K562 (cell line): ENCODE data around the gene TECPR2. TPM values are rescaled to one million over a fixed set of nuclear protein-coding genes. Genes with fewer than 3 reads are reported as not detected.

Experiments
- CBX1 ChIP-seq: sonication (generic); IDR thresholded peaks from 2 replicates; pipeline ENCODE4 v1.6.1; 2016; ENCODE audit warnings: antibody characterized with exemption, low read depth, mild to moderate bottlenecking
- CBX3 ChIP-seq, 2 experiments: IDR thresholded peaks; 1 replicate in 1 of 2; 2 replicates in 1 of 2; pipeline ENCODE4 v1.6.1; 2012; ENCODE audit warnings: inconsistent platforms in 2 of 2, low read length in 2 of 2, borderline replicate concordance in 1 of 2, control low read depth in 1 of 2
- CBX8 ChIP-seq: fragments of 200-600 bp; sonication (generic); IDR thresholded peaks from 2 replicates; pipeline ENCODE4 v1.6.1; 2012; ENCODE audit warnings: borderline replicate concordance, mixed run types, low read depth, mild to moderate bottlenecking, moderate library complexity, mixed read lengths, low read length, control low read depth, inconsistent platforms; ENCODE audit not compliant: poor library complexity, severe bottlenecking; ENCODE audit errors: extremely low read depth
- ESRRA ChIP-seq: fragments of 450-650 bp; IDR thresholded peaks from 2 replicates; pipeline ENCODE4 v1.6.1; 2014; ENCODE audit warnings: low read depth, mild to moderate bottlenecking, moderate library complexity, borderline replicate concordance
- KLF1 ChIP-seq: fragments of 450-650 bp; IDR thresholded peaks from 2 replicates; pipeline ENCODE4 v1.6.1; 2016; ENCODE audit warnings: missing genetic modification characterization, missing compliant biosample characterization
- NELFE ChIP-seq: IDR thresholded peaks from 2 replicates; pipeline ENCODE4 v1.6.1; 2011; ENCODE audit warnings: mild to moderate bottlenecking; ENCODE audit not compliant: insufficient read depth, insufficient read length
- NFE2 ChIP-seq: IDR thresholded peaks from 2 replicates; pipeline ENCODE4 v1.6.1; 2014; ENCODE audit warnings: antibody characterized with exemption, low read depth
- RCOR1 ChIP-seq, 2 experiments: IDR thresholded peaks; 2 replicates each; pipeline ENCODE4 v1.6.1; 2012; ENCODE audit warnings: low read depth in 2 of 2, low read length in 2 of 2, borderline replicate concordance in 1 of 2, improper control_type of control experiment in 1 of 2
- SMARCC2 ChIP-seq: fragments of 450-650 bp; IDR thresholded peaks from 2 replicates; pipeline ENCODE4 v1.6.1; 2017; ENCODE audit warnings: antibody characterized with exemption, moderate library complexity, mild to moderate bottlenecking, low read depth
- TEAD1 ChIP-seq, 2 experiments: fragments of 450-650 bp in 1 of 2; sonication (generic) in 1 of 2; formaldehyde crosslinking; IDR thresholded peaks; 2 replicates each; pipeline versions ENCODE4 v1.4.0 to v1.8.0; 2020 to 2022; ENCODE audit warnings: mild to moderate bottlenecking in 2 of 2, missing genetic modification reagents in 1 of 2
- TRIM24 ChIP-seq, 2 experiments: fragments of 450-650 bp; IDR thresholded peaks; 2 replicates each; pipeline ENCODE4 v1.6.1; 2016
- polyA plus RNA-seq, 8 experiments: library from polyadenylated mRNA; depleted of rRNA in 4 of 8; stranded (reverse) in 5 of 8; unstranded in 3 of 8; fragments of >200 nt; fragmentation: Nextera tagmentation in 2 of 8; fragmentation: Illumina TruSeq in 1 of 8; extraction: Ambion mirVana in 2 of 8; extraction: Trizol in 1 of 8; gene quantifications; 2 replicates each; pipeline versions ENCODE4 v1.2.1 to v1.2.3, GENCODE V29; 2011 to 2014; ENCODE audit warnings: inconsistent platforms in 1 of 8, missing spikeins in 1 of 8
- total RNA-seq, 7 experiments: library from RNA; depleted of rRNA in 6 of 7; stranded (reverse); fragments of >200 nt in 6 of 7; fragmentation: Illumina TruSeq in 2 of 7; extraction: Trizol in 2 of 7; gene quantifications; 2 replicates each; pipeline versions ENCODE4 v1.2.1 to v1.2.3, GENCODE V29; 2011 to 2021; ENCODE audit warnings: low replicate concordance in 1 of 7
- TF ChIP-seq, protein P1 (sequence below), 2 experiments: fragments of 450-650 bp in 1 of 2; sonication (generic) in 1 of 2; formaldehyde crosslinking in 1 of 2; IDR thresholded peaks; 2 replicates each; pipeline versions ENCODE4 v1.7.1 to v1.9.0; 2016 to 2022; ENCODE audit warnings: inconsistent platforms in 1 of 2, mild to moderate bottlenecking in 1 of 2, missing genetic modification reagents in 1 of 2
- TF ChIP-seq, protein P2 (sequence below): conservative IDR thresholded peaks from 2 replicates; pipeline ENCODE4 v1.6.1; 2011; ENCODE audit warnings: low read depth, mild to moderate bottlenecking, low read length; ENCODE audit not compliant: control insufficient read depth
- TF ChIP-seq, protein P3 (sequence below): fragments of 200-800 bp; sonication (Bioruptor generic); IDR thresholded peaks from 2 replicates; pipeline ENCODE4 v1.6.1; 2017; ENCODE audit warnings: missing genetic modification characterization, missing compliant biosample characterization

The TECPR2 gene
- total and polyA plus RNA-seq, 9 of the 15 experiments (the other 6 are each of a cell fraction or from before 2014, with no cell fraction given) = 0.04 to 3.0 (median 0.83) TPM

DNA sequence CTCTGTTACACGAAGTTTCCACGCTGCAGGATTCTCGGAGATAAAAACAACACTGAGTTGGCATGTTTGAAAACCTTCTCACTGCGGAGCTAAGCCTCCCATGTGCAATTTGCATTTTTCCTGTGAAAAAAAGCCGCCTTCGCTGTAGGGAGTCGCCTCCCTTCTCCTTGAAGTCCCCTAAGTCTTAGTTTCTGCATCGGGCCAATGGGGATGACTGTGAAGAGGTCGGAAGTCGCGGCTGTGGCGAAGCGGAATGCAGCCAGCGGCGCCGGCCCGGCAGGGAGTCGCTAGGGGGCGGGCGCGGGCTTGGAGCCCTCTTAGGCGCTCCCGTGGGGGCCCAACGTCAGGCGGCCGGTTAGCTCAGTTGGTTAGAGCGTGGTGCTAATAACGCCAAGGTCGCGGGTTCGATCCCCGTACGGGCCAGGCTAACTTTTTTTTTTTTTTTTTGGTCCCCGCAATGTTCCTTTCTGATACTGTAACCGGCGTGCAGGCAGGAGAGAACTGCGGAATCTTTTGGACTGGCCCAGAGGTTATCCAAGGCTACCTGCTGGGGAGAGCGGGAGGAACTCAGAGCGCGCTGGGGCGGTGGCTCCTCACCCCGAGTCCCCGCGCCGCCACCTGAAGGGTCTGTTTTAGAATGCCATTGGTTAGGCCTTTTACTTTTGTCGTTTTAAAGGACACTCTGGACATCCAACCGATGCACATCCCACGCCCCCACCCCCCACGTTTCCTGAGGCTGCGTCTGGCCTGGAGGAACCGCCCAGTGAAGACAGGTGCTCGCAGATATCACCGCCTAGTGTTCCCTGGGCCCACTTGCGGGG is 45.8 kb upstream of the TECPR2 start (continued):
- TF ChIP-seq, protein P1, sequence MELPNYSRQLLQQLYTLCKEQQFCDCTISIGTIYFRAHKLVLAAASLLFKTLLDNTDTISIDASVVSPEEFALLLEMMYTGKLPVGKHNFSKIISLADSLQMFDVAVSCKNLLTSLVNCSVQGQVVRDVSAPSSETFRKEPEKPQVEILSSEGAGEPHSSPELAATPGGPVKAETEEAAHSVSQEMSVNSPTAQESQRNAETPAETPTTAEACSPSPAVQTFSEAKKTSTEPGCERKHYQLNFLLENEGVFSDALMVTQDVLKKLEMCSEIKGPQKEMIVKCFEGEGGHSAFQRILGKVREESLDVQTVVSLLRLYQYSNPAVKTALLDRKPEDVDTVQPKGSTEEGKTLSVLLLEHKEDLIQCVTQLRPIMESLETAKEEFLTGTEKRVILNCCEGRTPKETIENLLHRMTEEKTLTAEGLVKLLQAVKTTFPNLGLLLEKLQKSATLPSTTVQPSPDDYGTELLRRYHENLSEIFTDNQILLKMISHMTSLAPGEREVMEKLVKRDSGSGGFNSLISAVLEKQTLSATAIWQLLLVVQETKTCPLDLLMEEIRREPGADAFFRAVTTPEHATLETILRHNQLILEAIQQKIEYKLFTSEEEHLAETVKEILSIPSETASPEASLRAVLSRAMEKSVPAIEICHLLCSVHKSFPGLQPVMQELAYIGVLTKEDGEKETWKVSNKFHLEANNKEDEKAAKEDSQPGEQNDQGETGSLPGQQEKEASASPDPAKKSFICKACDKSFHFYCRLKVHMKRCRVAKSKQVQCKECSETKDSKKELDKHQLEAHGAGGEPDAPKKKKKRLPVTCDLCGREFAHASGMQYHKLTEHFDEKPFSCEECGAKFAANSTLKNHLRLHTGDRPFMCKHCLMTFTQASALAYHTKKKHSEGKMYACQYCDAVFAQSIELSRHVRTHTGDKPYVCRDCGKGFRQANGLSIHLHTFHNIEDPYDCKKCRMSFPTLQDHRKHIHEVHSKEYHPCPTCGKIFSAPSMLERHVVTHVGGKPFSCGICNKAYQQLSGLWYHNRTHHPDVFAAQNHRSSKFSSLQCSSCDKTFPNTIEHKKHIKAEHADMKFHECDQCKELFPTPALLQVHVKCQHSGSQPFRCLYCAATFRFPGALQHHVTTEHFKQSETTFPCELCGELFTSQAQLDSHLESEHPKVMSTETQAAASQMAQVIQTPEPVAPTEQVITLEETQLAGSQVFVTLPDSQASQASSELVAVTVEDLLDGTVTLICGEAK (IDR thresholded peaks at IDR 0.05) = peak; percentile 86
- TF ChIP-seq, protein P1 (CRISPR knock-in tag; IDR thresholded peaks at IDR 0.05) = no peak
- TF ChIP-seq CBX3 (IDR thresholded peaks at IDR 0.05; ENCODE audit: borderline replicate concordance in 1 of 2, low read length in 2 of 2) (peak in 1 of 2 experiments; percentile 38; a peak in 1 of 3 replicates), SMARCC2 (no peak), CBX1 (peak; percentile 66; the same call in 1 of the 2 replicates), RCOR1 (IDR thresholded peaks at IDR 0.05; ENCODE audit: borderline replicate concordance in 1 of 2, low read depth in 2 of 2, low read length in 2 of 2) (peak in 1 of 2 experiments; percentile 67; a peak in 2 of 4 replicates), NELFE (no peak), KLF1 (tag) (no peak), TEAD1 (CRISPR knock-in tag; IDR thresholded peaks at IDR 0.05) (peak; percentile 98 to 100), TRIM24 (IDR thresholded peaks at IDR 0.05) (no peak), CBX8 (no peak), NFE2 (peak; percentile 18; the same call in 1 of the 2 replicates), ESRRA (peak; percentile 91)
- TF ChIP-seq, protein P2, sequence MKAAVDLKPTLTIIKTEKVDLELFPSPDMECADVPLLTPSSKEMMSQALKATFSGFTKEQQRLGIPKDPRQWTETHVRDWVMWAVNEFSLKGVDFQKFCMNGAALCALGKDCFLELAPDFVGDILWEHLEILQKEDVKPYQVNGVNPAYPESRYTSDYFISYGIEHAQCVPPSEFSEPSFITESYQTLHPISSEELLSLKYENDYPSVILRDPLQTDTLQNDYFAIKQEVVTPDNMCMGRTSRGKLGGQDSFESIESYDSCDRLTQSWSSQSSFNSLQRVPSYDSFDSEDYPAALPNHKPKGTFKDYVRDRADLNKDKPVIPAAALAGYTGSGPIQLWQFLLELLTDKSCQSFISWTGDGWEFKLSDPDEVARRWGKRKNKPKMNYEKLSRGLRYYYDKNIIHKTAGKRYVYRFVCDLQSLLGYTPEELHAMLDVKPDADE = peak; percentile 86
- TF ChIP-seq, protein P3, sequence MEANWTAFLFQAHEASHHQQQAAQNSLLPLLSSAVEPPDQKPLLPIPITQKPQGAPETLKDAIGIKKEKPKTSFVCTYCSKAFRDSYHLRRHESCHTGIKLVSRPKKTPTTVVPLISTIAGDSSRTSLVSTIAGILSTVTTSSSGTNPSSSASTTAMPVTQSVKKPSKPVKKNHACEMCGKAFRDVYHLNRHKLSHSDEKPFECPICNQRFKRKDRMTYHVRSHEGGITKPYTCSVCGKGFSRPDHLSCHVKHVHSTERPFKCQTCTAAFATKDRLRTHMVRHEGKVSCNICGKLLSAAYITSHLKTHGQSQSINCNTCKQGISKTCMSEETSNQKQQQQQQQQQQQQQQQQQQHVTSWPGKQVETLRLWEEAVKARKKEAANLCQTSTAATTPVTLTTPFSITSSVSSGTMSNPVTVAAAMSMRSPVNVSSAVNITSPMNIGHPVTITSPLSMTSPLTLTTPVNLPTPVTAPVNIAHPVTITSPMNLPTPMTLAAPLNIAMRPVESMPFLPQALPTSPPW (CRISPR knock-in tag) = peak; percentile 52
